ENCODE measurements around the gene FOXQ1. TPM values are rescaled to one million over a fixed set of nuclear protein-coding genes. Genes with fewer than 3 reads are reported as not detected.

The FOXQ1 gene
- total RNA-seq, 3 donors from 2014 or later = 0.16 to 1.5 TPM; not detected in 1

- Histone ChIP-seq H3K9me3 (no peaks in the 10 kb centered on the region), H3K36me3 (no peaks in the 10 kb centered on the region), H3K27ac (no peak overlapping the region), H3K27me3 (peaks cover 0 to 3% of the 10 kb centered on the region in 2 donors), H3K4me3 (no peak overlapping the region), H3K4me1 (no peaks in the 10 kb centered on the region)
- TF ChIP-seq CTCF (IDR thresholded peaks at IDR 0.05) (no peak), POLR2AphosphoS5 (IDR thresholded peaks at IDR 0.05) (no peak), POLR2A (IDR thresholded peaks at IDR 0.05) (no peak)
- no peak for DNase-seq (ENCODE audit: low spot score in 2 of 2)
- intact Hi-C loops (cut with DNase I; ENCODE audit: low total_unique reads) = no loop called here
These were observed 28.4 kb upstream of the FOXQ1 start for GRCh38 chr6:1283501-1283900.

GRCh38 chr6:1285556-1285955 lies 26.3 kb upstream of the FOXQ1 start:
- peaks cover 0 to 3% of the 10 kb centered on the region in 2 donors for H3K27me3 ChIP-seq
- DNase-seq (ENCODE audit: low spot score in 2 of 2) = no peak
- H3K27ac ChIP-seq = no peak overlapping the region
- no peak for TF ChIP-seq CTCF (IDR thresholded peaks at IDR 0.05)
- no peak for TF ChIP-seq POLR2A (IDR thresholded peaks at IDR 0.05)
- TF ChIP-seq POLR2AphosphoS5 (IDR thresholded peaks at IDR 0.05) = no peak
- H3K9me3 ChIP-seq = no peaks in the 10 kb centered on the region
- intact Hi-C loops (cut with DNase I; ENCODE audit: low total_unique reads) = no loop called here
- H3K4me1 ChIP-seq = no peaks in the 10 kb centered on the region
- no peaks in the 10 kb centered on the region for H3K36me3 ChIP-seq
- H3K4me3 ChIP-seq = no peak overlapping the region

GRCh38 chr6:1285956-1286355 lies 25.9 kb upstream of the FOXQ1 start:
- Histone ChIP-seq H3K27me3 (peaks cover 0 to 2% of the 10 kb centered on the region in 2 donors), H3K27ac (peak overlapping the region in 1 of 2 donors; percentile 73), H3K36me3 (no peaks in the 10 kb centered on the region), H3K4me1 (no peaks in the 10 kb centered on the region), H3K9me3 (no peaks in the 10 kb centered on the region), H3K4me3 (no peak overlapping the region)
- intact Hi-C loops (cut with DNase I; ENCODE audit: low total_unique reads) = no loop called here
- DNase-seq (ENCODE audit: low spot score in 2 of 2) = no peak
- TF ChIP-seq POLR2AphosphoS5 (IDR thresholded peaks at IDR 0.05) (no peak), POLR2A (IDR thresholded peaks at IDR 0.05) (no peak), CTCF (IDR thresholded peaks at IDR 0.05) (no peak)

- Histone ChIP-seq H3K36me3 (no peaks in the 10 kb centered on the region), H3K4me3 (no peak overlapping the region), H3K27ac (peak overlapping the region; percentile 13 to 73), H3K4me1 (no peaks in the 10 kb centered on the region), H3K27me3 (no peaks in the 10 kb centered on the region), H3K9me3 (no peaks in the 10 kb centered on the region)
- DNase-seq (ENCODE audit: low spot score in 2 of 2) = peak in 1 of 2 donors; percentile 83
- TF ChIP-seq POLR2AphosphoS5 (IDR thresholded peaks at IDR 0.05) (peak in 1 of 3 donors; percentile 74), CTCF (IDR thresholded peaks at IDR 0.05) (no peak), POLR2A (IDR thresholded peaks at IDR 0.05) (no peak)
- intact Hi-C loops (cut with DNase I; ENCODE audit: low total_unique reads) = no loop called here
These were observed 24.8 kb upstream of the FOXQ1 start for GRCh38 chr6:1287103-1287591.

GRCh38 chr6:1290086-1290485 lies 21.8 kb upstream of the FOXQ1 start:
- intact Hi-C loops (cut with DNase I; ENCODE audit: low total_unique reads) = no loop called here
- no peak for TF ChIP-seq POLR2A (IDR thresholded peaks at IDR 0.05)
- no peak for TF ChIP-seq CTCF (IDR thresholded peaks at IDR 0.05)
- no peak for TF ChIP-seq POLR2AphosphoS5 (IDR thresholded peaks at IDR 0.05)
- H3K4me1 ChIP-seq = no peaks in the 10 kb centered on the region
- H3K27me3 ChIP-seq = peaks cover 0 to 5% of the 10 kb centered on the region in 2 donors
- no peak for DNase-seq (ENCODE audit: low spot score in 2 of 2)
- no peak overlapping the region for H3K27ac ChIP-seq
- H3K36me3 ChIP-seq = no peaks in the 10 kb centered on the region
- H3K4me3 ChIP-seq = no peak overlapping the region
- H3K9me3 ChIP-seq = no peaks in the 10 kb centered on the region
